PFSK-1 (cell line): ENCODE measurements around the gene LTBP1.

Source experiments
- FOXP2 ChIP-seq: optimal IDR thresholded peaks from 2 replicates; pipeline ENCODE3; 2011; ENCODE audit warnings: borderline replicate concordance, control low read depth, inconsistent platforms; ENCODE audit not compliant: insufficient read depth; ENCODE audit errors: extremely low read length, extremely low read depth
- REST ChIP-seq, 2 experiments: IDR thresholded peaks; 2 replicates each; pipeline versions ENCODE4 v1.6.1 to v1.8.0; 2011 to 2012; ENCODE audit warnings: low read depth in 2 of 2, low read length in 2 of 2, control low read depth in 1 of 2, inconsistent platforms in 1 of 2, mild to moderate bottlenecking in 1 of 2, moderate library complexity in 1 of 2; ENCODE audit not compliant: insufficient read depth in 1 of 2
- TAF1 ChIP-seq: IDR thresholded peaks from 2 replicates; pipeline ENCODE4 v1.6.1; 2012; ENCODE audit warnings: low read length, control low read depth, borderline replicate concordance; ENCODE audit not compliant: insufficient read depth

DNA sequence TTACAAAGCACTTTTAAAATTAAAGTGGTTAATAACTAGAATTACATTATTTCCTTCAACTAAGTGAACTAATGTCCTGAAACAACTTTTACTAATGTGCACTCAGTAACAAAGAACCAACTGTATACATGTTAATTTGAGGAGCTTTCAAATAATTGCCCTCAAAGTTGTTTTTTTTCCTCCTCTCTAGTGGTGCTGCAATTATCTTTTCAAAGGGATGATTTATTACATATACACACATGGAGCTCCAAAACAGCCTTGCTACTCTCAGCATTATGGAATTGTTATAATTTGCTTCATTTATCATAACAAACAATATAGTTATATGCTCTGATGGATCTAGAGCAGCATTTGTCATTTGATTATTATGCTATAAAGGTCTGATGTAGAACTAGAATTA lies 283.4 kb downstream of the LTBP1 start:
- TF ChIP-seq FOXP2: no peak
- no peak for TF ChIP-seq REST (IDR thresholded peaks at IDR 0.05; ENCODE audit: insufficient read depth in 1 of 2, low read depth in 2 of 2, low read length in 2 of 2)
- TF ChIP-seq TAF1: no peak
